GM12872 (cell line): ENCODE results near the gene CCDC122.

Experiments
- CTCF ChIP-seq: IDR thresholded peaks from 3 replicates; pipeline ENCODE4 v1.5.1; 2011; ENCODE audit warnings: low read depth, mild to moderate bottlenecking, low read length, moderate library complexity; ENCODE audit not compliant: insufficient read depth

The CCDC122 gene

GRCh38 chr13:43800828-43801227 is 78.7 kb downstream of the CCDC122 start:
- TF ChIP-seq CTCF, result no peak

- TF ChIP-seq CTCF, result no peak
Measured at GRCh38 chr13:43799191-43799590, 80.3 kb downstream of the CCDC122 start.

- TF ChIP-seq CTCF, result no peak
Measured at GRCh38 chr13:43797869-43798268, 81.7 kb downstream of the CCDC122 start.

- no peak for TF ChIP-seq CTCF
Measured at GRCh38 chr13:43797159-43797558, 82.4 kb downstream of the CCDC122 start.

GRCh38 chr13:43794416-43794815 is 85.1 kb downstream of the CCDC122 start:
- no peak for TF ChIP-seq CTCF

GRCh38 chr13:43792076-43792881 is 87.3 kb downstream of the CCDC122 start:
- no peak for TF ChIP-seq CTCF

GRCh38 chr13:43787997-43788396 is 91.5 kb downstream of the CCDC122 start:
- TF ChIP-seq CTCF, result no peak
